Measurements from ENCODE around the gene FGD6. TPM values are rescaled to one million over a fixed set of nuclear protein-coding genes. Genes with fewer than 3 reads are reported as not detected.

The FGD6 gene
- polyA plus RNA-seq, 4 donors, result 0.89 to 11.4 (median 1.3) TPM

DNA sequence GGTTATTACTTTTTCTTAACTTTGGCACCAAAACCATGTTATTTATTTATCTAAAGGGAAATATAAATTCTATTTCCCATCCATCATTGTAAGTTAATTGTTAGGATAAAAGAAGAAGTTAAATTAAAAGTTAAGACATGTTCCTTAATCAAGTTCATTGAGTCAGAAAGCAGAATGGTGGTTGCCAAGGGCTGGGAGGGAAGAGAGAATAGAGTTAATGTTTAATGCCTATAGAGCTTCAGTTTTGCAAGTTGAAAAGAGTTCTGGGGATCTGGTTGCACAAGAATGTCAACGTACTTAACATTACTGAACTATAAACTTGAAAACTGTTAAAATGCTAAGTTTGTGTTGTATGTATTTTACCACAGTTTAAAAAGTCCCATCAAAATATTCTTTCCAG lies 80.7 kb downstream of the FGD6 start:
- Histone ChIP-seq H3K36me3 (ENCODE audit: control insufficient read depth in 3 of 3, insufficient read depth in 2 of 3, low read depth in 1 of 3, low read length in 3 of 3) (peaks cover 0 to 31% (median 2%) of the 10 kb centered on the region in 3 donors), H3K27me3 (ENCODE audit: control insufficient read depth in 3 of 3, insufficient read depth in 3 of 3, low read length in 3 of 3) (no peaks in the 10 kb centered on the region), H3K4me1 (ENCODE audit: control insufficient read depth in 3 of 3, insufficient read depth in 2 of 3, low read depth in 1 of 3, low read length in 2 of 3) (no peaks in the 10 kb centered on the region), H3K4me3 (ENCODE audit: low read depth in 1 of 3, low read length in 3 of 3) (no peak overlapping the region), H3K9me3 (ENCODE audit: control insufficient read depth in 2 of 2, insufficient read depth in 1 of 2, low read depth in 1 of 2, low read length in 1 of 2) (no peaks in the 10 kb centered on the region), H3K27ac (ENCODE audit: low read depth in 1 of 3, low read length in 2 of 3) (no peak overlapping the region)
- WGBS, 3 donors, result 81 to 92% (median 86%) methylated on average over 1 of the region's 1 CpG
- FAIRE-seq (no peak), DNase-seq (no peak)

DNA sequence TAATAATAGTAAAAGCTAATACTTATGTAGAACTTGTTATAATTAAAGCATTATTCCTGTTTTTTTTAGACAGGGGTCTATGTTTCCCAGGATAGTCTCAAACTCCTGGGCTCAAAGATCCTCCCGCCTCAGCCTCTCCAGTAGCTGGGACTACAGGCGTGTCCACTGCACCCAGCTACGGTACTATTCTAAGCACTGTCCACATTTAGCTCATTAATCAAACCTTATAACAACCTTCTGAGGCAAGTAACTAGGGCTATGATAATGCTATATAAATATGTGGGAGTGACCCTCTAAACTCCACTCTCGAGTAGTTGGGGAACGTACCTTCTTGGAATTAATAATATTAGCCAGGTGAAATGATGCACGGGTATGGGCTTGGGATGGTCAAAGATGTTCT lies 83.2 kb downstream of the FGD6 start:
- FAIRE-seq, result no peak
- 94 to 97% (median 96%) methylated on average over 6 of the region's 6 CpGs for WGBS, 3 donors

DNA sequence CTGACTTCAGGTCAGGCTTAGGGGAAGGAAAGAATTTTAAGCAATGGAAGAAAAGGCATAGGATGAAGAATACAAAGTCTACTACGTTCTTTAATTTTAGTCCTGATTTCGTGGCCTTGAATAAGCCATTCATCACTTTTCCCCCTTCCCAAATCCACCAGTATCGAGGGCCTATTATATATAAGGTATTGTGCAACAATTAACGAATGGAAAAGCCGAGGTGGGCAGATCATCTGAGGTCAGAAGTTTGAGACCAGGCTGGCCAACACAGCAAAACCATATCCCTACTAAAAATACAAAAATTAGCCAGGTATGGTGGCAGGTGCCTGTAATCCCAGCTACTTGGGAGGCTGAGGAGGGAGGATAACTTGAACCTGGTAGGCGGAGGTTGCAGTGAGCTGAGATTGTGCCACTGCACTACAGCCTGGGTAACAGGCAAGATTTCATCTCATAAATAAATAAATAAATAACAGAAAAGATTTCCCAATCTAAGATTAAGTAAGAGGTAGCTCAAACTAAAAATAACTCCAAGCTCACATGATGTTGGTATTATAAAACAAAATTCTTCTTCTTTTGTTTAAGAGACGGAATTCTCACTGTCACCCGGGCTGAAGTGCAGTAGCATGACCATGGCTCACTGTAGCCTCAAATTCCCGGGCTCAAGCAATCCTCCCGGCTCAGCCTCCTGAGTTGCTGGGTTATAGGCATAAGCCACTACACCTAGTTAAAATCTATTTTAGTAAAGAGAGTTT lies 85.5 kb downstream of the FGD6 start:
- FAIRE-seq (no peak), DNase-seq (no peak)
- Histone ChIP-seq H3K36me3 (ENCODE audit: control insufficient read depth in 3 of 3, insufficient read depth in 2 of 3, low read depth in 1 of 3, low read length in 3 of 3) (peaks cover 0 to 33% (median 2%) of the 10 kb centered on the region in 3 donors), H3K27me3 (ENCODE audit: control insufficient read depth in 3 of 3, insufficient read depth in 3 of 3, low read length in 3 of 3) (no peaks in the 10 kb centered on the region), H3K4me3 (ENCODE audit: low read depth in 1 of 3, low read length in 3 of 3) (no peak overlapping the region), H3K9me3 (ENCODE audit: control insufficient read depth in 2 of 2, insufficient read depth in 1 of 2, low read depth in 1 of 2, low read length in 1 of 2) (no peaks in the 10 kb centered on the region), H3K4me1 (ENCODE audit: control insufficient read depth in 3 of 3, insufficient read depth in 2 of 3, low read depth in 1 of 3, low read length in 2 of 3) (no peaks in the 10 kb centered on the region), H3K27ac (ENCODE audit: low read depth in 1 of 3, low read length in 2 of 3) (no peak overlapping the region)
- WGBS, 3 donors, result 82 to 87% (median 83%) methylated on average over 10 of the region's 10 CpGs

More for the DNA sequence above, 83.2 kb downstream of the FGD6 start:
- no peak overlapping the region for H3K27ac ChIP-seq (ENCODE audit: low read depth in 1 of 3, low read length in 2 of 3)
- no peak overlapping the region for H3K4me3 ChIP-seq (ENCODE audit: low read depth in 1 of 3, low read length in 3 of 3)
- H3K36me3 ChIP-seq (ENCODE audit: control insufficient read depth in 3 of 3, insufficient read depth in 2 of 3, low read depth in 1 of 3, low read length in 3 of 3), result peaks cover 0 to 28% (median 2%) of the 10 kb centered on the region in 3 donors
- H3K27me3 ChIP-seq (ENCODE audit: control insufficient read depth in 3 of 3, insufficient read depth in 3 of 3, low read length in 3 of 3), result no peaks in the 10 kb centered on the region
- H3K4me1 ChIP-seq (ENCODE audit: control insufficient read depth in 3 of 3, insufficient read depth in 2 of 3, low read depth in 1 of 3, low read length in 2 of 3), result no peaks in the 10 kb centered on the region
- no peak for DNase-seq
- H3K9me3 ChIP-seq (ENCODE audit: control insufficient read depth in 2 of 2, insufficient read depth in 1 of 2, low read depth in 1 of 2, low read length in 1 of 2), result no peaks in the 10 kb centered on the region

DNA sequence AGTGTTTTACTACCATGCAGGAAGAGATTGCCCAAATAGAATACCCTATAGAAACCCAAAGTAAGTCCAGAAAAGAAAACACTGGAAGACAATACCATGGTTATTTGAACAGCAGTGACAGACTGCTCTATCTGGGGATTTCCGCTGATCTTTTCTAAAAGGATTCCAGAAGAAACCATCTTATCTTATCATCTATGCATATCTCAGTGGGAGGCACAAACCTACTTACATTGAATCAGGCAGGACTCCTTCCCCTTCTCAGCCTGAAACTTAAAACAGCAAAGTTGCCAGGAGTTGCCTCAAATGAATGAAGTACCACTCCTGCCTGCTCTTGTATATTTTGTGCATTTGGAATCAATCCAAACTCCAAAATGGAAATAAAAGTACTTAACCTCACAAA lies 87.2 kb downstream of the FGD6 start:
- FAIRE-seq, result no peak
- WGBS, 3 donors, result 86 to 100% (median 93%) methylated on average over 1 of the region's 1 CpG
- no peak overlapping the region for H3K4me3 ChIP-seq (ENCODE audit: low read depth in 1 of 3, low read length in 3 of 3)
- H3K36me3 ChIP-seq (ENCODE audit: control insufficient read depth in 3 of 3, insufficient read depth in 2 of 3, low read depth in 1 of 3, low read length in 3 of 3), result peaks cover 0 to 43% (median 2%) of the 10 kb centered on the region in 3 donors
- DNase-seq, result no peak
- no peaks in the 10 kb centered on the region for H3K9me3 ChIP-seq (ENCODE audit: control insufficient read depth in 2 of 2, insufficient read depth in 1 of 2, low read depth in 1 of 2, low read length in 1 of 2)
- H3K27ac ChIP-seq (ENCODE audit: low read depth in 1 of 3, low read length in 2 of 3), result no peak overlapping the region
- H3K4me1 ChIP-seq (ENCODE audit: control insufficient read depth in 3 of 3, insufficient read depth in 2 of 3, low read depth in 1 of 3, low read length in 2 of 3), result no peaks in the 10 kb centered on the region
- H3K27me3 ChIP-seq (ENCODE audit: control insufficient read depth in 3 of 3, insufficient read depth in 3 of 3, low read length in 3 of 3), result no peaks in the 10 kb centered on the region

DNA sequence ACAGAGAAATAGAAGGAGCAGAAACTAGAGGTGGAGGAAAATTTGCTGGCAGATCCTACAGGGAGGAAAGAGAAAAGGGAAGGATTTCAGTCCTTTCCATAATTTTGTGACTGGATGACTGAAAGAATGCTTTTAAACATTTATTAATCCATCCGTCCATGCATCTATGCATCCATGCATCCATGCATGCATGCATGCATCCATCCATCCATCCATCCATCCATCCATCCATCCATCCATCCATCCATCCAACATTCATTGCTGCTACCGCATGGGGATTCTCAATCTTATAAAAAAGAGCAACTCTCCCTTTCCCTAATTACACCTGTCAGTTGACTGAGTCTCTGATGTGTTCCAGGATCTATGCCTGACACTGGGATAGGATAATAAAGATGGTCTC lies 88.2 kb downstream of the FGD6 start:
- FAIRE-seq (no peak), DNase-seq (no peak)
- H3K27ac ChIP-seq (ENCODE audit: low read depth in 1 of 3, low read length in 2 of 3), result no peak overlapping the region
- peaks cover 0 to 37% (median 0%) of the 10 kb centered on the region in 3 donors for H3K36me3 ChIP-seq (ENCODE audit: control insufficient read depth in 3 of 3, insufficient read depth in 2 of 3, low read depth in 1 of 3, low read length in 3 of 3)
- no peaks in the 10 kb centered on the region for H3K4me1 ChIP-seq (ENCODE audit: control insufficient read depth in 3 of 3, insufficient read depth in 2 of 3, low read depth in 1 of 3, low read length in 2 of 3)
- no peaks in the 10 kb centered on the region for H3K9me3 ChIP-seq (ENCODE audit: control insufficient read depth in 2 of 2, insufficient read depth in 1 of 2, low read depth in 1 of 2, low read length in 1 of 2)
- H3K27me3 ChIP-seq (ENCODE audit: control insufficient read depth in 3 of 3, insufficient read depth in 3 of 3, low read length in 3 of 3), result no peaks in the 10 kb centered on the region
- 93 to 96% (median 94%) methylated on average over 2 of the region's 2 CpGs for WGBS, 3 donors
- no peak overlapping the region for H3K4me3 ChIP-seq (ENCODE audit: low read depth in 1 of 3, low read length in 3 of 3)

DNA sequence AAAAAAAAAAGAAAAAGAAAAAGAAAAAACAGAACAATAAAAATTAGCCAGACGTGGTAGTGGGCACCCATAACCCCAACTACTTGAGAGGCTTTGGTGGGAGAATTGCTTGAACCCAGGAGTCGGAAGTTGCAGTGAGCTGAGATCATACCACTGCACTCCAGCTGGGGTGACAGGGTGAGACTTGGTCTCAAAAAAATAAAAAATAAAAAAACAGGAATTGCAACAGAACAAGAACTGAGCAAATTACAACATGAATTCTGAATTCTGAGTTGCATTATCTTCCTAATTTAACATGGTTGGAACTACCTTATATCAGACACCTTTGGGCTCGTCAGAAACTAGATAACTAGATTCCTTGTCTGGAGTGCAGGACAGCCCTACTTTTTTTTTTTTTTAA lies 90.5 kb downstream of the FGD6 start:
- Histone ChIP-seq H3K4me1 (ENCODE audit: control insufficient read depth in 3 of 3, insufficient read depth in 2 of 3, low read depth in 1 of 3, low read length in 2 of 3) (no peaks in the 10 kb centered on the region), H3K27me3 (ENCODE audit: control insufficient read depth in 3 of 3, insufficient read depth in 3 of 3, low read length in 3 of 3) (no peaks in the 10 kb centered on the region), H3K27ac (ENCODE audit: low read depth in 1 of 3, low read length in 2 of 3) (no peak overlapping the region), H3K9me3 (ENCODE audit: control insufficient read depth in 2 of 2, insufficient read depth in 1 of 2, low read depth in 1 of 2, low read length in 1 of 2) (no peaks in the 10 kb centered on the region), H3K36me3 (ENCODE audit: control insufficient read depth in 3 of 3, insufficient read depth in 2 of 3, low read depth in 1 of 3, low read length in 3 of 3) (peaks cover 0 to 39% (median 0%) of the 10 kb centered on the region in 3 donors), H3K4me3 (ENCODE audit: low read depth in 1 of 3, low read length in 3 of 3) (no peak overlapping the region)
- no peak for DNase-seq
- FAIRE-seq, result no peak
- 84 to 96% (median 90%) methylated on average over 3 of the region's 3 CpGs for WGBS, 3 donors

DNA sequence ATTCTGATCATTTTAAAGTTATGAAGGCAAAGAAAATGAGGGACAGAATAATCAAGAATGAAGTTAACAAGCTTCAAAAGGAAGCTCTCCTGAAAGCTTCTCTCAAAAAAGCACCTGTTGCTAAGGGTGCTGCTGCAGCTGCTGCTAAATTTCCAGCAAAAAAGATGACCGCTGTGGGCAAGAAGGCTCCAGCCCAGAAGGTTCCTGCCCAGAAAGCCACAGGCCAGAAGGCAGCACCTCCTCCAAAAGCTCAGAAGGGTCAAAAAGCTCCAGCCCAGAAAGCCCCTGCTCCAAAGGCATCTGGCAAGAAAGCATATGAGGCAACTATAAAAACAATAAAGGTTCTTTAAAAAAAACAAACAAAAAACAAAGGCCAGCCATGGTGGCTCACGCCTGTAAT lies 91.2 kb downstream of the FGD6 start:
- Histone ChIP-seq H3K27ac (ENCODE audit: low read depth in 1 of 3, low read length in 2 of 3) (no peak overlapping the region), H3K9me3 (ENCODE audit: control insufficient read depth in 2 of 2, insufficient read depth in 1 of 2, low read depth in 1 of 2, low read length in 1 of 2) (no peaks in the 10 kb centered on the region), H3K4me3 (ENCODE audit: low read depth in 1 of 3, low read length in 3 of 3) (no peak overlapping the region), H3K4me1 (ENCODE audit: control insufficient read depth in 3 of 3, insufficient read depth in 2 of 3, low read depth in 1 of 3, low read length in 2 of 3) (no peaks in the 10 kb centered on the region), H3K27me3 (ENCODE audit: control insufficient read depth in 3 of 3, insufficient read depth in 3 of 3, low read length in 3 of 3) (no peaks in the 10 kb centered on the region), H3K36me3 (ENCODE audit: control insufficient read depth in 3 of 3, insufficient read depth in 2 of 3, low read depth in 1 of 3, low read length in 3 of 3) (peaks cover 0 to 38% (median 0%) of the 10 kb centered on the region in 3 donors)
- DNase-seq, result no peak
- WGBS, 3 donors, result 90 to 94% (median 93%) methylated on average over 2 of the region's 2 CpGs
- FAIRE-seq, result no peak

DNA sequence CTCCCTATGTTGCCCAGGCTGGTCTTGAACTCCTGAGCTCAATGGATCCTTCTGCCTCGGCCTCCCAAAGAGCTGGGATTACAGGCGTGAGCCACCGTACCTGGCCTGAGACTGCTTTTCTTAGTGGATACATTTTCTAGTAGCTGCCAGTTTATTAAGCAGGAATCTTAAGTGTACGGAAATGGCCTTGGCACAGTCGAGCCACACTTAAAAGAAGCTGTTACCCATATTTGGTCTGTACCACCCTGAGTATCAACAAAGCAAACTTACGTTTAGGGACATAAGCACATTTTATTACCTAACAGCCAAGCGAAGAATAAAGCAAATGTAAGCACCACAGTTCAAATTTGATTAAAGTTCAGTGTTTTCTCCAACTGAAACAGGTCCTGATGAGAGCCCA lies 93.2 kb downstream of the FGD6 start:
- Histone ChIP-seq H3K36me3 (ENCODE audit: control insufficient read depth in 3 of 3, insufficient read depth in 2 of 3, low read depth in 1 of 3, low read length in 3 of 3) (peaks cover 0 to 35% (median 0%) of the 10 kb centered on the region in 3 donors), H3K4me3 (ENCODE audit: low read depth in 1 of 3, low read length in 3 of 3) (no peak overlapping the region), H3K4me1 (ENCODE audit: control insufficient read depth in 3 of 3, insufficient read depth in 2 of 3, low read depth in 1 of 3, low read length in 2 of 3) (no peaks in the 10 kb centered on the region), H3K27ac (ENCODE audit: low read depth in 1 of 3, low read length in 2 of 3) (no peak overlapping the region), H3K27me3 (ENCODE audit: control insufficient read depth in 3 of 3, insufficient read depth in 3 of 3, low read length in 3 of 3) (no peaks in the 10 kb centered on the region), H3K9me3 (ENCODE audit: control insufficient read depth in 2 of 2, insufficient read depth in 1 of 2, low read depth in 1 of 2, low read length in 1 of 2) (no peaks in the 10 kb centered on the region)
- 86 to 90% (median 89%) methylated on average over 7 of the region's 7 CpGs for WGBS, 3 donors
- FAIRE-seq (no peak), DNase-seq (no peak)

DNA sequence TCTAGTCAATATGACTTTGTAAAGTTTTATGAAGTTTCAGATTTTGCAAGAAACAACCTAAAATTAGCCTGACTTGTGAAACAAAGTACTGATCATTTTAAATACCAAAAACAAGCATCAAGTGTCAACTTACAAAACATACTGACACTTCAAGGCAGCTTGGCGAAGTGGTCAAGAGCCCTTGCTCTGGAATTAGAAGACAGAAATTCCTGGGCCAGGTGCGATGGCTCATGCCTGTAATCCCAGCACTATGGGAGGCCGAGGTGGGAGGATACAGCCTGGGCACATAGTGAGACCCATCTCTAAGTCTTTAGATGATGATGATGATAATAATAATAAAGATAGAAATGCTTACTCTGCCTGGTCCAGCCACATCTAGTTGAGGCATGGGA lies 98.5 kb downstream of the FGD6 start:
- Histone ChIP-seq H3K36me3 (ENCODE audit: control insufficient read depth in 3 of 3, insufficient read depth in 2 of 3, low read depth in 1 of 3, low read length in 3 of 3) (peaks cover 0 to 12% (median 0%) of the 10 kb centered on the region in 3 donors), H3K27ac (ENCODE audit: low read depth in 1 of 3, low read length in 2 of 3) (peak overlapping the region in 1 of 3 donors; percentile 10), H3K4me3 (ENCODE audit: low read depth in 1 of 3, low read length in 3 of 3) (no peak overlapping the region), H3K9me3 (ENCODE audit: control insufficient read depth in 2 of 2, insufficient read depth in 1 of 2, low read depth in 1 of 2, low read length in 1 of 2) (no peaks in the 10 kb centered on the region), H3K27me3 (ENCODE audit: control insufficient read depth in 3 of 3, insufficient read depth in 3 of 3, low read length in 3 of 3) (no peaks in the 10 kb centered on the region), H3K4me1 (ENCODE audit: control insufficient read depth in 3 of 3, insufficient read depth in 2 of 3, low read depth in 1 of 3, low read length in 2 of 3) (no peaks in the 10 kb centered on the region)
- FAIRE-seq (no peak), DNase-seq (no peak)
- WGBS, 3 donors, result 85 to 93% (median 90%) methylated on average over 3 of the region's 3 CpGs

Measured in small intestine (tissue), 7 donors.